CD4-positive, alpha-beta T cell (primary cell): ENCODE results near the gene DENND5B. TPM values are rescaled to one million over a fixed set of nuclear protein-coding genes. Genes with fewer than 3 reads are reported as not detected.
"Not testable (repeated sequence)": the region's sequence is repeated elsewhere in the genome, so short reads cannot be mapped to it uniquely, and the experiment has no call there.

Experiments
- ATAC-seq: fragments of 200-7000 bp; cut with Tn5 transposase; one replicate; pipeline ENCODE4 v1.10.0; 2022; ENCODE audit warnings: mild to moderate bottlenecking; ENCODE audit not compliant: poor library complexity
- CTCF ChIA-PET: fragments of 350-600 bp; sonication (Branson Sonifier 250); formaldehyde crosslinking; loops from one replicate; lab custom pipeline; 2021; ENCODE audit warnings: antibody characterized with exemption, inconsistent platforms; lab: Charles Lee
- POLR2A ChIA-PET: fragments of 350-600 bp; sonication (Branson Sonifier 250); formaldehyde crosslinking; loops from one replicate; lab custom pipeline; 2021; ENCODE audit warnings: antibody characterized with exemption, inconsistent platforms; lab: Charles Lee
- DNase-seq, 14 experiments: peaks; one replicate each; pipeline ENCODE4 v3.0.0-alpha.2; 2013 to 2020; ENCODE audit warnings: mixed read lengths in 2 of 14
- H3K27ac ChIP-seq, 2 donors: one replicate each; pipeline versions ENCODE4 v1.5.1 to v1.7.0; 2013; ENCODE audit warnings: low read length in 2 of 2, low read depth in 1 of 2, mild to moderate bottlenecking in 1 of 2
- H3K27me3 ChIP-seq, 2 experiments: 1 replicate in 1 of 2; 2 replicates in 1 of 2; pipeline versions ENCODE4 v1.6.1 to v1.7.0; 2013; ENCODE audit warnings: low read length in 2 of 2, control low read depth in 1 of 2, mild to moderate bottlenecking in 1 of 2, moderate library complexity in 1 of 2; ENCODE audit not compliant: insufficient read depth in 2 of 2, control insufficient read depth in 1 of 2
- H3K36me3 ChIP-seq: one replicate; pipeline ENCODE4 v1.6.1; 2013; ENCODE audit warnings: low read length, control low read depth; ENCODE audit not compliant: insufficient read depth
- H3K4me1 ChIP-seq: one replicate; pipeline ENCODE4 v1.6.1; 2013; ENCODE audit warnings: low read length, control low read depth; ENCODE audit not compliant: insufficient read depth
- H3K4me3 ChIP-seq: one replicate; pipeline ENCODE4 v1.5.1; 2013; ENCODE audit warnings: mild to moderate bottlenecking, low read length, moderate library complexity
- H3K9me3 ChIP-seq, 2 experiments: 1 replicate in 1 of 2; 2 replicates in 1 of 2; pipeline versions ENCODE4 v1.6.1 to v1.7.0; 2013; ENCODE audit warnings: low read length in 2 of 2, mild to moderate bottlenecking in 2 of 2, control low read depth in 1 of 2, moderate library complexity in 1 of 2; ENCODE audit not compliant: control insufficient read depth in 1 of 2, insufficient read depth in 1 of 2
- H3K27ac Mint-ChIP-seq: one replicate; pipeline ENCODE4 v1.8.0; 2020; ENCODE audit warnings: mixed read lengths
- H3K27me3 Mint-ChIP-seq: one replicate; pipeline ENCODE4 v1.8.0; 2021; ENCODE audit warnings: mixed read lengths
- H3K36me3 Mint-ChIP-seq: one replicate; pipeline ENCODE4 v1.8.0; 2021; ENCODE audit warnings: low read depth, mixed read lengths
- H3K4me1 Mint-ChIP-seq: one replicate; pipeline ENCODE4 v1.8.0; 2021; ENCODE audit warnings: low read depth, mixed read lengths
- H3K4me3 Mint-ChIP-seq: one replicate; pipeline ENCODE4 v1.8.0; 2020; ENCODE audit warnings: mild to moderate bottlenecking, mixed read lengths
- H3K9me3 Mint-ChIP-seq: one replicate; pipeline ENCODE4 v1.8.0; 2020; ENCODE audit warnings: mixed read lengths
- intact Hi-C, 2 experiments: fragments of 100-400 bp; cut with DNase I in 1 of 2; cut with micrococcal nuclease in 1 of 2; formaldehyde crosslinking; loops; one replicate each; pipeline versions ENCODE4 v1.15.1 to v1.9.0; 2023 to 2025; cut with DNase I, micrococcal nuclease
- total RNA-seq, 174 experiments: library from RNA in 2 of 174; stranded (reverse) in 2 of 174; gene quantifications; one replicate each; pipeline ENCODE4 v1.2.3 and lab custom pipeline; 2021 to 2026
- TF ChIP-seq, protein P1 (sequence below): fragments of 200-600 bp; IDR thresholded peaks from one replicate; pipeline ENCODE4 v1.8.0; 2022; ENCODE audit warnings: antibody characterized with exemption, mild to moderate bottlenecking

The DENND5B gene
- total RNA-seq, 2 experiments from 2014 or later = 0.22 to 0.25 TPM

DNA sequence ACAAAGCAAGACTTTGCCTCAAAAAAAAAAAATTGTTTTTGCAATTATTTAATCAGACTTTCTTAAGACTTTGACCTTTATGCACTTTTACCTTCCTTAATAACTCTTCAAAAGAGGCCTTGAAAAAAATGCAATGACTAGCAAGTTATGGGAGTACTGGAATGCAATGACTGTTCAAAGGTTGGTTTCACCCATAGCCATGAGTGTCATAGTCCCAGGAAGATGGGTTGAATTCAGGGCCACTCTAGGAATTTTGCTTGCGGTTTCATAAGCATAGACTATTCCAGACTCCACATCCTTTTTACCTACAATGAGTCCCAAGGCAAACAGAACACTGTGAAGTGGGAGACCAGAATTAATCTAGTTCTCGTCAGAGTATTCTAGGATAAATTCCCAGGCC lies 29.4 kb upstream of the DENND5B start:
- DNase-seq (no peak), ATAC-seq (no peak)
- CTCF ChIA-PET = no interaction called here
- Histone ChIP-seq H3K36me3 (no peaks in the 10 kb centered on the region), H3K27ac (no peak overlapping the region), H3K4me1 (no peaks in the 10 kb centered on the region), H3K9me3 (no peaks in the 10 kb centered on the region), H3K4me3 (no peak overlapping the region), H3K27me3 (peaks cover 0 to 3% of the 10 kb centered on the region in 2 experiments)
- H3K9me3 Mint-ChIP-seq = no peaks in the 10 kb centered on the region
- POLR2A ChIA-PET = no interaction called here
- TF ChIP-seq, protein P1, sequence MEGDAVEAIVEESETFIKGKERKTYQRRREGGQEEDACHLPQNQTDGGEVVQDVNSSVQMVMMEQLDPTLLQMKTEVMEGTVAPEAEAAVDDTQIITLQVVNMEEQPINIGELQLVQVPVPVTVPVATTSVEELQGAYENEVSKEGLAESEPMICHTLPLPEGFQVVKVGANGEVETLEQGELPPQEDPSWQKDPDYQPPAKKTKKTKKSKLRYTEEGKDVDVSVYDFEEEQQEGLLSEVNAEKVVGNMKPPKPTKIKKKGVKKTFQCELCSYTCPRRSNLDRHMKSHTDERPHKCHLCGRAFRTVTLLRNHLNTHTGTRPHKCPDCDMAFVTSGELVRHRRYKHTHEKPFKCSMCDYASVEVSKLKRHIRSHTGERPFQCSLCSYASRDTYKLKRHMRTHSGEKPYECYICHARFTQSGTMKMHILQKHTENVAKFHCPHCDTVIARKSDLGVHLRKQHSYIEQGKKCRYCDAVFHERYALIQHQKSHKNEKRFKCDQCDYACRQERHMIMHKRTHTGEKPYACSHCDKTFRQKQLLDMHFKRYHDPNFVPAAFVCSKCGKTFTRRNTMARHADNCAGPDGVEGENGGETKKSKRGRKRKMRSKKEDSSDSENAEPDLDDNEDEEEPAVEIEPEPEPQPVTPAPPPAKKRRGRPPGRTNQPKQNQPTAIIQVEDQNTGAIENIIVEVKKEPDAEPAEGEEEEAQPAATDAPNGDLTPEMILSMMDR = no peak
- no peak overlapping the region for H3K27ac Mint-ChIP-seq
- H3K36me3 Mint-ChIP-seq = no peaks in the 10 kb centered on the region
- peaks cover 3% of the 10 kb centered on the region for H3K27me3 Mint-ChIP-seq
- no peak overlapping the region for H3K4me3 Mint-ChIP-seq
- no peaks in the 10 kb centered on the region for H3K4me1 Mint-ChIP-seq
- intact Hi-C loops = no loop called here

GRCh38 chr12:31618228-31619025 lies 27.5 kb upstream of the DENND5B start:
- H3K27me3 Mint-ChIP-seq = peaks cover 3% of the 10 kb centered on the region
- Histone ChIP-seq H3K4me1 (no peaks in the 10 kb centered on the region), H3K27ac (no peak overlapping the region), H3K4me3 (no peak overlapping the region), H3K36me3 (no peaks in the 10 kb centered on the region), H3K27me3 (peaks cover 0 to 3% of the 10 kb centered on the region in 2 experiments), H3K9me3 (no peaks in the 10 kb centered on the region)
- no peak overlapping the region for H3K4me3 Mint-ChIP-seq
- DNase-seq (no peak), ATAC-seq (no peak)
- H3K36me3 Mint-ChIP-seq = no peaks in the 10 kb centered on the region
- TF ChIP-seq, protein P1 = no peak
- no peaks in the 10 kb centered on the region for H3K9me3 Mint-ChIP-seq
- no peak overlapping the region for H3K27ac Mint-ChIP-seq
- CTCF ChIA-PET = no interaction called here
- intact Hi-C loops = no loop called here
- POLR2A ChIA-PET = no interaction called here
- H3K4me1 Mint-ChIP-seq = no peaks in the 10 kb centered on the region

GRCh38 chr12:31612819-31613218 lies 21.9 kb upstream of the DENND5B start:
- H3K36me3 ChIP-seq = no peaks in the 10 kb centered on the region
- no peak for DNase-seq
- Mint-ChIP-seq H3K36me3 (peaks cover 4% of the 10 kb centered on the region), H3K27ac (no peak overlapping the region), H3K27me3 (peaks cover 3% of the 10 kb centered on the region), H3K4me3 (no peak overlapping the region), H3K4me1 (no peaks in the 10 kb centered on the region), H3K9me3 (peaks cover 2% of the 10 kb centered on the region)
- H3K4me1 ChIP-seq = no peaks in the 10 kb centered on the region
- ATAC-seq = no peak
- peaks cover 0 to 1% of the 10 kb centered on the region in 2 experiments for H3K27me3 ChIP-seq
- POLR2A ChIA-PET = no interaction called here
- TF ChIP-seq, protein P1 = no peak
- intact Hi-C loops = no loop called here
- no peak overlapping the region for H3K4me3 ChIP-seq
- H3K27ac ChIP-seq = no peak overlapping the region
- CTCF ChIA-PET = no interaction called here
- H3K9me3 ChIP-seq = peaks cover 8 to 18% of the 10 kb centered on the region in 2 experiments

GRCh38 chr12:31608299-31608698 lies 17.4 kb upstream of the DENND5B start:
- H3K27ac ChIP-seq, POLR2A ChIA-PET, ATAC-seq, H3K4me3 Mint-ChIP-seq, DNase-seq, H3K4me1 ChIP-seq, H3K4me3 ChIP-seq, H3K27ac Mint-ChIP-seq, H3K9me3 Mint-ChIP-seq, H3K36me3 ChIP-seq, H3K36me3 Mint-ChIP-seq, H3K4me1 Mint-ChIP-seq, CTCF ChIA-PET, intact Hi-C loops: not testable (repeated sequence)
- H3K27me3 ChIP-seq = peaks cover 0 to 12% of the 10 kb centered on the region in 2 experiments
- peaks cover 12 to 20% of the 10 kb centered on the region in 2 experiments for H3K9me3 ChIP-seq
- H3K27me3 Mint-ChIP-seq = peaks cover 11% of the 10 kb centered on the region
